ENCODE measurements around the gene ANK3.

ANK3 gene

DNA sequence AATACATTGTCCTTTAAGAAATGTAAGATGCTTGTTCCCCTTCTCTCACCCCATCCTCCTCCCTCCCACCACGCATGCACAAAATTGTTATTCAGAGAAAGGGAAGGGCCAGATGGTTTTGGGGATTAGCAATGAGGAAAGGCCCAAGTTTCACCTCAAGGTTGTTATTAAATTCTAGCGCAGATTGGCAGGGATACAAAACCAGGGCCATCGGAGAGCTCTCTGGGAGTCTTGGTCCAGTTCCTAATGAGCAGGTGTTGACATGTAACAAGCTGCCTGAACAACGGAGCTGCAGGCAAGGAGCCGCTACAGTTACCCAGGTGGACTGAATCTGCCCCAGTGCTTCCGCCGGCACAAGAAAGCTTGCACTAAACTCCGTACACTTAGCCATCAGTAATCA is 9.7 kb upstream of the ANK3 start (continued):
- TF ChIP-seq, protein P1, sequence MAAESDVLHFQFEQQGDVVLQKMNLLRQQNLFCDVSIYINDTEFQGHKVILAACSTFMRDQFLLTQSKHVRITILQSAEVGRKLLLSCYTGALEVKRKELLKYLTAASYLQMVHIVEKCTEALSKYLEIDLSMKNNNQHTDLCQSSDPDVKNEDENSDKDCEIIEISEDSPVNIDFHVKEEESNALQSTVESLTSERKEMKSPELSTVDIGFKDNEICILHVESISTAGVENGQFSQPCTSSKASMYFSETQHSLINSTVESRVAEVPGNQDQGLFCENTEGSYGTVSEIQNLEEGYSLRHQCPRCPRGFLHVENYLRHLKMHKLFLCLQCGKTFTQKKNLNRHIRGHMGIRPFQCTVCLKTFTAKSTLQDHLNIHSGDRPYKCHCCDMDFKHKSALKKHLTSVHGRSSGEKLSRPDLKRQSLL (tag by site-specific recombination; IDR thresholded peaks at IDR 0.05) = no peak
- TF ChIP-seq ZFP37 (tag by site-specific recombination; IDR thresholded peaks at IDR 0.05) (no peak), ZNF37A (tag by site-specific recombination; IDR thresholded peaks at IDR 0.05) (no peak)

DNA sequence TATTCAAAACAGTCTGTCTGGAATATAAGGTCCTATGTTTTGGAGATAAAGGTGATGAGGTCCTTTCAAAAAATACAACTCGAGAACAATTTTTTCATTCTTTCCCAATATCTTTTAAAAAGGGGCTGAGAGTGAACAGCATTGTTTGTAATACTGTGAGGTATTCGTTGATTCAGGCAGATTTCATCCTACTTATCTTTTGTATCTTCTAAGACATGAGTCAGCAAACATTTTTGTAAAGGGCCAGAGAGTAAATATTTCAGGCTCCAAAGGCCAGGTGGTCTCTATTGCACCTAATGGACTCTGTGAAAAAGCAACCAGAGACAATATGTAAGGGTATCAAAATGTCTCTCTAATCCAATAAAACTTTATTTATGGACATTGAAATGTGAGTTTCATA is 8.1 kb upstream of the ANK3 start:
- H3K4me1 ChIP-seq (ENCODE audit: control insufficient read depth, insufficient read depth, low read length) = no peaks in the 10 kb centered on the region
- H3K36me3 ChIP-seq (ENCODE audit: control insufficient read depth in 2 of 2, insufficient read depth in 1 of 2, low read length in 2 of 2) = no peaks in the 10 kb centered on the region
- TF ChIP-seq, protein P2, sequence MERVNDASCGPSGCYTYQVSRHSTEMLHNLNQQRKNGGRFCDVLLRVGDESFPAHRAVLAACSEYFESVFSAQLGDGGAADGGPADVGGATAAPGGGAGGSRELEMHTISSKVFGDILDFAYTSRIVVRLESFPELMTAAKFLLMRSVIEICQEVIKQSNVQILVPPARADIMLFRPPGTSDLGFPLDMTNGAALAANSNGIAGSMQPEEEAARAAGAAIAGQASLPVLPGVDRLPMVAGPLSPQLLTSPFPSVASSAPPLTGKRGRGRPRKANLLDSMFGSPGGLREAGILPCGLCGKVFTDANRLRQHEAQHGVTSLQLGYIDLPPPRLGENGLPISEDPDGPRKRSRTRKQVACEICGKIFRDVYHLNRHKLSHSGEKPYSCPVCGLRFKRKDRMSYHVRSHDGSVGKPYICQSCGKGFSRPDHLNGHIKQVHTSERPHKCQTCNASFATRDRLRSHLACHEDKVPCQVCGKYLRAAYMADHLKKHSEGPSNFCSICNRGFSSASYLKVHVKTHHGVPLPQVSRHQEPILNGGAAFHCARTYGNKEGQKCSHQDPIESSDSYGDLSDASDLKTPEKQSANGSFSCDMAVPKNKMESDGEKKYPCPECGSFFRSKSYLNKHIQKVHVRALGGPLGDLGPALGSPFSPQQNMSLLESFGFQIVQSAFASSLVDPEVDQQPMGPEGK (tag by site-specific recombination; IDR thresholded peaks at IDR 0.05) = no peak
- TF ChIP-seq MZF1 (tag by site-specific recombination; IDR thresholded peaks at IDR 0.05; ENCODE audit: borderline replicate concordance) (no peak), ZNF600 (tag by site-specific recombination; IDR thresholded peaks at IDR 0.05) (no peak), ZFP3 (tag by site-specific recombination; IDR thresholded peaks at IDR 0.05; ENCODE audit: low read depth) (no peak), KLF1 (tag by site-specific recombination; IDR thresholded peaks at IDR 0.05) (no peak)
- TF ChIP-seq, protein P3, sequence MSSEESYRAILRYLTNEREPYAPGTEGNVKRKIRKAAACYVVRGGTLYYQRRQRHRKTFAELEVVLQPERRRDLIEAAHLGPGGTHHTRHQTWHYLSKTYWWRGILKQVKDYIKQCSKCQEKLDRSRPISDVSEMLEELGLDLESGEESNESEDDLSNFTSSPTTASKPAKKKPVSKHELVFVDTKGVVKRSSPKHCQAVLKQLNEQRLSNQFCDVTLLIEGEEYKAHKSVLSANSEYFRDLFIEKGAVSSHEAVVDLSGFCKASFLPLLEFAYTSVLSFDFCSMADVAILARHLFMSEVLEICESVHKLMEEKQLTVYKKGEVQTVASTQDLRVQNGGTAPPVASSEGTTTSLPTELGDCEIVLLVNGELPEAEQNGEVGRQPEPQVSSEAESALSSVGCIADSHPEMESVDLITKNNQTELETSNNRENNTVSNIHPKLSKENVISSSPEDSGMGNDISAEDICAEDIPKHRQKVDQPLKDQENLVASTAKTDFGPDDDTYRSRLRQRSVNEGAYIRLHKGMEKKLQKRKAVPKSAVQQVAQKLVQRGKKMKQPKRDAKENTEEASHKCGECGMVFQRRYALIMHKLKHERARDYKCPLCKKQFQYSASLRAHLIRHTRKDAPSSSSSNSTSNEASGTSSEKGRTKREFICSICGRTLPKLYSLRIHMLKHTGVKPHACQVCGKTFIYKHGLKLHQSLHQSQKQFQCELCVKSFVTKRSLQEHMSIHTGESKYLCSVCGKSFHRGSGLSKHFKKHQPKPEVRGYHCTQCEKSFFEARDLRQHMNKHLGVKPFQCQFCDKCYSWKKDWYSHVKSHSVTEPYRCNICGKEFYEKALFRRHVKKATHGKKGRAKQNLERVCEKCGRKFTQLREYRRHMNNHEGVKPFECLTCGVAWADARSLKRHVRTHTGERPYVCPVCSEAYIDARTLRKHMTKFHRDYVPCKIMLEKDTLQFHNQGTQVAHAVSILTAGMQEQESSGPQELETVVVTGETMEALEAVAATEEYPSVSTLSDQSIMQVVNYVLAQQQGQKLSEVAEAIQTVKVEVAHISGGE (tag by site-specific recombination; conservative IDR thresholded peaks at IDR 0.05; ENCODE audit: low read depth) = no peak
- H3K4me3 ChIP-seq (ENCODE audit: low read depth, low read length) = no peak overlapping the region
- H3K9me3 ChIP-seq (ENCODE audit: control insufficient read depth, insufficient read depth, low read depth, low read length) = no peaks in the 10 kb centered on the region
- no peak overlapping the region for H3K27ac ChIP-seq (ENCODE audit: extremely low read depth, low read depth, low read length)
- ChIA-PET POLR2A (no interaction called here), CTCF (no interaction called here)

DNA sequence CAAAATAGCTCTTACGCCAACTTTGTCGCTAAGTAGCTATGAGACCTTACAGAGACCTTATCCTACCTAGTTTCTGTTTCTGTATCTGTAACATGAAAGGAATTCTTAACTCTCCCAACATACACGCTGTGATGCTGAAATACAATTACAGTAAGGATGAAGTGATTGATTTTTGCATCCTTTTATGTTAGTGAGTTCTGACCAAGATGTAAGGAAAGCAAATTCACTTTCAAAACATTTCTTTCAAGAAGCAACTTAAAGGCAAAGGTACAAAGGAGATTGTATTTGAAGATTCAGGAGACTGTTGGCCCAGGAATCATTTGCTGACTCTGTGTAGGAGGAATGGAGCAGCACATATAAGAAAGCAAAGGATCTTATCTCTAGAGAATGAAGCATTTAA is 7.1 kb upstream of the ANK3 start:
- CTCF ChIA-PET = no interaction called here
- TF ChIP-seq, protein P4, sequence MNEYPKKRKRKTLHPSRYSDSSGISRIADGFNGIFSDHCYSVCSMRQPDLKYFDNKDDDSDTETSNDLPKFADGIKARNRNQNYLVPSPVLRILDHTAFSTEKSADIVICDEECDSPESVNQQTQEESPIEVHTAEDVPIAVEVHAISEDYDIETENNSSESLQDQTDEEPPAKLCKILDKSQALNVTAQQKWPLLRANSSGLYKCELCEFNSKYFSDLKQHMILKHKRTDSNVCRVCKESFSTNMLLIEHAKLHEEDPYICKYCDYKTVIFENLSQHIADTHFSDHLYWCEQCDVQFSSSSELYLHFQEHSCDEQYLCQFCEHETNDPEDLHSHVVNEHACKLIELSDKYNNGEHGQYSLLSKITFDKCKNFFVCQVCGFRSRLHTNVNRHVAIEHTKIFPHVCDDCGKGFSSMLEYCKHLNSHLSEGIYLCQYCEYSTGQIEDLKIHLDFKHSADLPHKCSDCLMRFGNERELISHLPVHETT (tag by site-specific recombination; IDR thresholded peaks at IDR 0.05) = no peak
- TF ChIP-seq ZNF10 (tag by site-specific recombination; IDR thresholded peaks at IDR 0.05) (no peak), ZNF621 (tag by site-specific recombination; IDR thresholded peaks at IDR 0.05) (no peak), ZNF624 (tag by site-specific recombination; IDR thresholded peaks at IDR 0.05) (no peak), ZNF830 (tag by site-specific recombination; IDR thresholded peaks at IDR 0.05; ENCODE audit: low read depth) (no peak), BCL11B (tag by site-specific recombination; IDR thresholded peaks at IDR 0.05; ENCODE audit: low read depth) (no peak), ZNF221 (tag by site-specific recombination; IDR thresholded peaks at IDR 0.05; ENCODE audit: borderline replicate concordance) (no peak), ZNF138 (tag by site-specific recombination; IDR thresholded peaks at IDR 0.05; ENCODE audit: borderline replicate concordance) (no peak), ZNF146 (tag by site-specific recombination; IDR thresholded peaks at IDR 0.05) (no peak)
- TF ChIP-seq, protein P5, sequence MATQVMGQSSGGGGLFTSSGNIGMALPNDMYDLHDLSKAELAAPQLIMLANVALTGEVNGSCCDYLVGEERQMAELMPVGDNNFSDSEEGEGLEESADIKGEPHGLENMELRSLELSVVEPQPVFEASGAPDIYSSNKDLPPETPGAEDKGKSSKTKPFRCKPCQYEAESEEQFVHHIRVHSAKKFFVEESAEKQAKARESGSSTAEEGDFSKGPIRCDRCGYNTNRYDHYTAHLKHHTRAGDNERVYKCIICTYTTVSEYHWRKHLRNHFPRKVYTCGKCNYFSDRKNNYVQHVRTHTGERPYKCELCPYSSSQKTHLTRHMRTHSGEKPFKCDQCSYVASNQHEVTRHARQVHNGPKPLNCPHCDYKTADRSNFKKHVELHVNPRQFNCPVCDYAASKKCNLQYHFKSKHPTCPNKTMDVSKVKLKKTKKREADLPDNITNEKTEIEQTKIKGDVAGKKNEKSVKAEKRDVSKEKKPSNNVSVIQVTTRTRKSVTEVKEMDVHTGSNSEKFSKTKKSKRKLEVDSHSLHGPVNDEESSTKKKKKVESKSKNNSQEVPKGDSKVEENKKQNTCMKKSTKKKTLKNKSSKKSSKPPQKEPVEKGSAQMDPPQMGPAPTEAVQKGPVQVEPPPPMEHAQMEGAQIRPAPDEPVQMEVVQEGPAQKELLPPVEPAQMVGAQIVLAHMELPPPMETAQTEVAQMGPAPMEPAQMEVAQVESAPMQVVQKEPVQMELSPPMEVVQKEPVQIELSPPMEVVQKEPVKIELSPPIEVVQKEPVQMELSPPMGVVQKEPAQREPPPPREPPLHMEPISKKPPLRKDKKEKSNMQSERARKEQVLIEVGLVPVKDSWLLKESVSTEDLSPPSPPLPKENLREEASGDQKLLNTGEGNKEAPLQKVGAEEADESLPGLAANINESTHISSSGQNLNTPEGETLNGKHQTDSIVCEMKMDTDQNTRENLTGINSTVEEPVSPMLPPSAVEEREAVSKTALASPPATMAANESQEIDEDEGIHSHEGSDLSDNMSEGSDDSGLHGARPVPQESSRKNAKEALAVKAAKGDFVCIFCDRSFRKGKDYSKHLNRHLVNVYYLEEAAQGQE (tag by site-specific recombination; IDR thresholded peaks at IDR 0.05) = no peak
- TF ChIP-seq, protein P6, sequence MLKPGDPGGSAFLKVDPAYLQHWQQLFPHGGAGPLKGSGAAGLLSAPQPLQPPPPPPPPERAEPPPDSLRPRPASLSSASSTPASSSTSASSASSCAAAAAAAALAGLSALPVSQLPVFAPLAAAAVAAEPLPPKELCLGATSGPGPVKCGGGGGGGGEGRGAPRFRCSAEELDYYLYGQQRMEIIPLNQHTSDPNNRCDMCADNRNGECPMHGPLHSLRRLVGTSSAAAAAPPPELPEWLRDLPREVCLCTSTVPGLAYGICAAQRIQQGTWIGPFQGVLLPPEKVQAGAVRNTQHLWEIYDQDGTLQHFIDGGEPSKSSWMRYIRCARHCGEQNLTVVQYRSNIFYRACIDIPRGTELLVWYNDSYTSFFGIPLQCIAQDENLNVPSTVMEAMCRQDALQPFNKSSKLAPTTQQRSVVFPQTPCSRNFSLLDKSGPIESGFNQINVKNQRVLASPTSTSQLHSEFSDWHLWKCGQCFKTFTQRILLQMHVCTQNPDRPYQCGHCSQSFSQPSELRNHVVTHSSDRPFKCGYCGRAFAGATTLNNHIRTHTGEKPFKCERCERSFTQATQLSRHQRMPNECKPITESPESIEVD (tag by site-specific recombination; IDR thresholded peaks at IDR 0.05) = no peak

More for the DNA sequence above, 7.1 kb upstream of the ANK3 start:
- H3K27ac ChIP-seq (ENCODE audit: extremely low read depth, low read depth, low read length) = no peak overlapping the region
- POLR2A ChIA-PET = no interaction called here
- H3K36me3 ChIP-seq (ENCODE audit: control insufficient read depth in 2 of 2, insufficient read depth in 1 of 2, low read length in 2 of 2) = no peaks in the 10 kb centered on the region
- H3K4me1 ChIP-seq (ENCODE audit: control insufficient read depth, insufficient read depth, low read length) = no peaks in the 10 kb centered on the region
- no peaks in the 10 kb centered on the region for H3K9me3 ChIP-seq (ENCODE audit: control insufficient read depth, insufficient read depth, low read depth, low read length)
- no peak overlapping the region for H3K4me3 ChIP-seq (ENCODE audit: low read depth, low read length)
